RWPE1 (cell line): ENCODE results near the gene RRP36.

Experiments used
- CTCF ChIA-PET: fragments of 350-600 bp; sonication (Branson Sonifier 250); formaldehyde crosslinking; extraction: SDS; loops from one replicate; lab custom pipeline; 2021; lab: Yijun Ruan, JAX
- POLR2A ChIA-PET: fragments of 400-600 bp; formaldehyde crosslinking; extraction: SDS; loops from one replicate; lab custom pipeline; 2020; ENCODE audit warnings: antibody characterized with exemption; ENCODE audit not compliant: low non-redundant PET; lab: Yijun Ruan, JAX
- DNase-seq: peaks from one replicate; pipeline ENCODE4 v3.0.0; 2012; ENCODE audit warnings: low spot score
- H3K27ac ChIP-seq: fragments of 450-650 bp; 2 replicates; pipeline ENCODE4 v1.5.1; 2017
- TF ChIP-seq, protein P1 (sequence below): fragments of 450-650 bp; conservative IDR thresholded peaks from 2 replicates; pipeline ENCODE4 v1.5.1; 2017; ENCODE audit warnings: low read depth, mild to moderate bottlenecking

RRP36 gene

DNA sequence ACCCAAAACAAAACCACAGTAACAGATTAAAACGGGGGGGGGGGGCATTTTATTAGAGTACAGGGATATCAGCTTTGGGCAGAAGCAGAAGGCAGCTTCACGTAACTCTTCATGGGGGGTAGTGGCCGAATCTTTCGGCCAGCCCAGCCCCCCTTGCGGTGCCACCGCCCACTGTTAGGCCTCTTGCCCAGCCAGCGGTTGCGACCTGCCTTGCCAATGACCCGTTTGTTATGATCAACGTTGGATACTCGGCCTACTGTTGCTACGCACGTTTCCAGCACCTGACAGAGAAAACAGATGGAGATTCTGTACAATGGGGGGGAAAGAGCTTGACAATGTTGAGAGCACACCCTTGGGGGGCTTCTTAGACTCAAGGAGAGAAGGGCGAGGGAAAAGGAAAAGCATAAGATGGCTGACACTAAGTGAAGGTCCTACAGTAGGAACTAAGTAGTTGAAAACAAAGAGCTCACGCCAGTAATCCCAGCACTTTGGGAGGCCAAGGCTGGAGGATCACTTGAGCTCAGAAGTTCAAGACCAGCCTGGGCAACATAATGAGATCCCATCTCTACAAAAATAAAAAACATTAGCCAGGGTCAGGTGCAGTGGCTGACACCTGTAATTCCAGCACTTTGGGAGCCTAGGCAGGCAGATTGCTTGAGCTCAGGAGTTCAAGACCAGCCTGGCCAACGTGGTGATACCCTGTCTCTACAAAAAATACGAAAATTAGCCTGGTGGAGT, 33.0 kb downstream of the RRP36 start:
- no peak for DNase-seq
- TF ChIP-seq, protein P1, sequence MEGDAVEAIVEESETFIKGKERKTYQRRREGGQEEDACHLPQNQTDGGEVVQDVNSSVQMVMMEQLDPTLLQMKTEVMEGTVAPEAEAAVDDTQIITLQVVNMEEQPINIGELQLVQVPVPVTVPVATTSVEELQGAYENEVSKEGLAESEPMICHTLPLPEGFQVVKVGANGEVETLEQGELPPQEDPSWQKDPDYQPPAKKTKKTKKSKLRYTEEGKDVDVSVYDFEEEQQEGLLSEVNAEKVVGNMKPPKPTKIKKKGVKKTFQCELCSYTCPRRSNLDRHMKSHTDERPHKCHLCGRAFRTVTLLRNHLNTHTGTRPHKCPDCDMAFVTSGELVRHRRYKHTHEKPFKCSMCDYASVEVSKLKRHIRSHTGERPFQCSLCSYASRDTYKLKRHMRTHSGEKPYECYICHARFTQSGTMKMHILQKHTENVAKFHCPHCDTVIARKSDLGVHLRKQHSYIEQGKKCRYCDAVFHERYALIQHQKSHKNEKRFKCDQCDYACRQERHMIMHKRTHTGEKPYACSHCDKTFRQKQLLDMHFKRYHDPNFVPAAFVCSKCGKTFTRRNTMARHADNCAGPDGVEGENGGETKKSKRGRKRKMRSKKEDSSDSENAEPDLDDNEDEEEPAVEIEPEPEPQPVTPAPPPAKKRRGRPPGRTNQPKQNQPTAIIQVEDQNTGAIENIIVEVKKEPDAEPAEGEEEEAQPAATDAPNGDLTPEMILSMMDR, result no peak
- CTCF ChIA-PET, result interaction anchor here (0.7 to 0.9 kb wide), 3 partner anchors 23 to 153 kb away, joined by 3 to 5 read pairs (median 4); no protein-coding TSS in a partner anchor
- POLR2A ChIA-PET, result interaction anchor here (0.5 to 2.0 kb wide), 6 partner anchors 9 to 478 kb away, joined by 3 to 4 read pairs (median 3); partner anchors contain the start of gene PEX6
- H3K27ac ChIP-seq, result peak overlapping the region; percentile 86

DNA sequence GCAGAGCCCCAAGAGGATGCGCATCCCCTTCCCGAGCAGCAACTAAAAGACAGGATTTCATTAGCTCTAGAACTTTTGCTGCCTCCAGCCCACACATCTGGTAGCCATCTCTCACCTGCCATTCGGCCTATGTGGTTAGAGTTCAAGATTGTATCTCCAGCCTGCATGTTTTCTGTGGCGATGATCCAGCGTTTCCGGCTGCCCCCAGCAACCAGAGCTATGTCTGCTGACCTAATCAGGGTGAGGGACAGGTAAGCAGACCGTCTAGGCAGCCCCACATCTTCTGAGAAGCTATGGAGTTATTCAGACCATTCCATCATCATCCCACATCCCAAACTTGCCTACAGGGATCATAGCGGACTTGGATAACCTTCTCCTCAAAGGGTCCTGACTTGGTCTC, 34.5 kb downstream of the RRP36 start:
- TF ChIP-seq, protein P1, result no peak
- CTCF ChIA-PET, result no interaction called here
- POLR2A ChIA-PET, result no interaction called here
- peak overlapping the region; percentile 86 for H3K27ac ChIP-seq
- DNase-seq, result no peak

DNA sequence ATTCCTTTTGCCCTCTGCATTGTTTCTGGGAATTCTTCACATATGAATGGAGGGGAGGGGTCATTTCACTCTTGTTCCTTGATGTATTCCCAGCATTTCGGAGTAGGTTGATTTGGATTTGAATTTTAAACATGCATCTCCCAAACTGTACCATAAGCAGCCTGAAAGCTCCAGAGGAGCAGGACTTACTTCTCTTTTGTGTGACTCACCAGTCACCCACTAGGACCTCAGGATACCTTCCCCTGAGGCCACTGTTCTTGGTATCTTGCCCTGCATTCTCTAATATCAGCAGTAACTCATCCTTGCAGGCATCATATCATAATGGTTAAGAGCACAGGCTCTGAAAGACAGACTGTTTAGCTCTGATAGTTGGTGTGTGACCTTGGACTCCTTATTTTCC, 37.1 kb downstream of the RRP36 start:
- TF ChIP-seq, protein P1, result no peak
- ChIA-PET POLR2A (interaction anchor here (0.9 kb wide), 1 partner anchor 17 kb away, joined by 3 read pairs; the partner anchor contains the start of gene PTK7), CTCF (interaction anchor here (0.6 kb wide), 1 partner anchor 240 kb away, joined by 3 read pairs; the partner anchor contains the start of gene SLC22A7)
- no peak for DNase-seq
- H3K27ac ChIP-seq, result no peak overlapping the region

- POLR2A ChIA-PET, result interaction anchor here (0.7 to 0.9 kb wide), 2 partner anchors 17 to 80 kb away, joined by 3 to 6 read pairs; partner anchors contain the start of gene PTK7
- H3K27ac ChIP-seq, result peak within 1 kb of the TSS; percentile 85
- DNase-seq, result peak; percentile 99
- CTCF ChIA-PET, result interaction anchor here (0.7 to 2.9 kb wide), 2 partner anchors 52 to 84 kb away, joined by 3 to 11 read pairs; no protein-coding TSS in a partner anchor
- TF ChIP-seq, protein P1, result no peak
Measured at GRCh38 chr6:43059168-43060033, 38.0 kb downstream of the RRP36 start, which contains the start of the genes KLC4 and MRPL2. Gene KLC4, plus strand, starts transcription at chr6:43059631. Its CDS starts 1,705 bp downstream, at chr6:43061336. Gene MRPL2, minus strand, starts transcription at chr6:43059434. Its CDS starts 53 bp downstream, at chr6:43059381.

- H3K27ac ChIP-seq, result peak overlapping the region; percentile 85
- peak; percentile 44 for DNase-seq
- ChIA-PET POLR2A (interaction anchor here (0.7 kb wide), 1 partner anchor 81 kb away, joined by 6 read pairs; no protein-coding TSS in a partner anchor), CTCF (interaction anchor here (0.7 to 2.9 kb wide), 2 partner anchors 51 to 83 kb away, joined by 3 to 11 read pairs; no protein-coding TSS in a partner anchor)
- TF ChIP-seq, protein P1, result no peak
Measured at GRCh38 chr6:43060034-43060754, 38.8 kb downstream of the RRP36 start.
